Measurements from ENCODE around the gene EGFL7.

Gene EGFL7

DNA sequence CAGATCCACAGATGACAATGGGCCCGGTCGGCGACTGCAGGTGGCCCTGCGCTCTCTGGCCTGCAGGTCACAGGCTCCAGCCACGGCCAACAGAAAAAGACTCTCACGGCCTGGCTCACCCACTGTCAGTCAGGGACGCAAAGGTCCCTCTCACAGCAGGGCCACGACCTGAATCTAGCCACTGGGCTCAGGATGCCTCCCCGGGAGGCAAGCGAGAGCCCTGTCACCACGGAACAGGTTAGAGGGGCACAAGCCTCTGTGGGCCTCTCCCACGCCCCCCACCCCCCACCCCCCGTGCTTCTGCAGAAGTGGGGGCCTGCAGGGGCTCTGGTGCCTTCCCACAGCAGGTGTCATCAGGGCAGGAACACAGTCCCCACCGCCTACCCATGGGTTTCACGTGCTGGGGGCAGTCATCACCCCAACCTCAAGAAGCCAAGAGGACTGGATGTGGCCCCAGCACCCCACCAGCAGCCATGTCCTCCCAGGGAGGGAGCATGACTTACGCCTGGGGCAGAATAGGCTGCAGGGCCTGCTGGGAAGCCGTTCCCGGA is 17.3 kb upstream of the EGFL7 start:
- DNase-seq, result no peak

DNA sequence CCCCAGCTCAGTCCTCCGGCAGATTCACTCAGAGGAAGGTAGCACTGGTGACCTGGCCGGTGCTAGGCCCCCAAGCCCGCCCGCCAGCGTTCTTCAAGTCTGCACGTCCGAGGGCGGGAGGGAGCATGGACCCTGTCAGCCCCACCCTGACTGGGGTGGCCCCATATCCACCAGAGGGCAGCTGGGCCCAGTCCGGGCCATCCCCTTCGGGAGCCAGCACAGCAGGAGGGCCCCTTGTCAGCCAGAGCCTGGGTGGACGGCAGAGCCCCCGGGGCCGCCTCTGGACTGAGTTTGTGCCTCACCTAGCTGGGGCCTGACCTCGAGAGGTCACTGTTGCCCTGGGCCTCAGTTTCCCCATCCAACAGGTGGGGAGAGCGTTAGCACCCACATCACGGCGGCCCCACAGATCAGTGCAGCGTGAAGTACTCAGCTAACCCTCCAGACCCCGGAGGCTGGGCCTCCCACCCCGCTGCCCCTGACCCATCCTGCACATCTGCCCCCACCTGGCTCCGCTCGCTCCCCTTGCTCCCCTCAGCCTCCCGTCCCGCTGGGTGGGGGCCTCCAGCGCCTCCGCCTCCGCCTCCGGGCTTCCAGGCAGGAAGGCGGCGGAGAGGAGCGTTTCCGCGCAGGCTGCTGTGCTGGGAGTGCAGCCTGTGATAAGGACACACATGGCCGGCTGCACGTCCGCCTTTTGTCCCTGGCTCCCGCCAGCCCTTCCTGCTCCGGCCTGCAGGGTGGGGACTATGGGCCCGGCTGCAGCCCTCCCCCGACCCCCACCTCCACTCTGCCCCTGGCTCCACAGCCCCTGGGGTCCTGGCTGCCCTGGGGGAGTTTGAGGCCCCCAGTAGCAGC is 16.6 kb upstream of the EGFL7 start:
- DNase-seq, result no peak

DNA sequence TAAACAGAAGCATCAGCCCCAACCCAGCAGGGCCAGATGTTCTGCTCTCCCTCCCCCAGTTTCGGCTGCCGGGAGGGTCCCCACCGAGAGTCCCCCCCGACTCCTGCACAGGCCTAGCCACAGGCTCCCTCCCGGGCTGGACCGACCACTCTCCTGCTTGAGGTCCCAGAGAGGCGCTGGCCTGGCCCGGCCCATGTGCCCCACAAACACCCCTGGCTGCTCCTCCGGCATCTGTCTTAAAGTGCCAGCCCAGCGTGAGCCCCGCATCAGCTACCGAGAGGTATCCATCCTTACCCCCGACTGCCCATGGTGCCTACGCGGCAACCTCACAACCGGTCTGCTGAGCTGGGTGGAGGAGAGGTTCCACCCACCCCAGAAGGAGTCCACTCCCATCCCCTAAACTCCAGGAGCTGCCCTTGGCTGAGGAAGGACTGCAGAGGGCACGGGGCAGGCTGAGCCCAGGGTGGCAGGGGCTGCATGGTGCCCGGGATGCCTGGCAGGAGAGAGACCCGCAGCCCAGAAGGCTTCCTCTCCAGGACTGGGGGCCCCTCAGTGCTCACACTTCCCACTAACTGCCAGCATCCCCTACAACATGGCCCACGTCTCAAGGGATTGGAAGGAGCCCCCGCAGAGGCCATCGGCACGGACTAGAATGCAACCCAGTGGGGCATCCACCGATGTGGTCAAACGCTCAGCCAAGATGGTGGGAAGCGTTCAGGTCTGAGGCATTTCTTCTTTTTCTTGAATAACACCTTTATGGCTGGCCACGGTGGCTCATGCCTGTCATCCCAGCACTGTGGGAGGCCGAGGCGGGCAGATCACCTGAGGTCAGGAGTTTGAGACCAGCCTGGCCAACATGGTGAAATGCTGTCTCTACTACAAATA is 15.6 kb upstream of the EGFL7 start:
- no peak for DNase-seq

GRCh38 chr9:136648751-136649150 is 14.0 kb upstream of the EGFL7 start:
- DNase-seq, result no peak

DNA sequence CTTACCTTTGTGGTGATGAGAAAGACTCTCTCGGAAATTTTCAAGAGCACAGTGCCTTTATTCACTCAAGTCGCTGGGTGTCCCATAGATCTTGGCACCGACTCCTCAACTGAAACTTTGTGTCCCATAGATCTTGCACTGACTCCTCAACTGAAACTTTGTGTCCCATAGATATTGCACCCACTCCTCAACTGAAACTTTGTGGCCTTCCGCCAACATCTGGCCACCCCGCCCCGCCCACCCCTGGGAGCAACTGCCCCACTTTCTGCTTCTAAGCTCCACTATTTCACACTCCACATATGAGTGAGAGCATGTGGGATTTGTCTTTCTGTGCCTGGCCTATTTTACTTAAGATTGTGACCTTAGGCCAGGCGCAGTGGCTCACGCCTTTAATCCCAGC is 12.7 kb upstream of the EGFL7 start:
- no peak for DNase-seq

DNA sequence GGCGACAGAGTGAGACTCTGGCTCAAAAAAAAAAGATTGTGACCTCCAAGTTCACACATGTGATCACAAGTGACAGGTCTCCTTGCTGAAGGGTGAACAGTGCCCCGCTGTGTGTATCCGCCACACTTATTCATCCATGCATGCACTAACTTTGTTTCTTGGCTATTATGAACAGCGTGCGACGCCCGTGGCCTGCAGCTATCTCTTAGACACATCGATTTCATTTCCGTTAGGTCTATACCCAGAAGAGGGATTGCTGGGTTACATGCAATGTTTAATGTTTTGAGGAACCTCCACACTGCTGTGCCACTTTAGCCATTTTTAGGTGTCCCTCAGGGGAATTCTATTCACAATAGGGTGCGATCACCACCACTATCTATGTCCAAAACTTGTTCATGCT is 12.1 kb upstream of the EGFL7 start:
- no peak for DNase-seq

GRCh38 chr9:136651860-136652259 is 10.9 kb upstream of the EGFL7 start:
- DNase-seq, result no peak

- DNase-seq, result no peak
Observed at GRCh38 chr9:136653323-136654079, 9.2 kb upstream of the EGFL7 start.

DNA sequence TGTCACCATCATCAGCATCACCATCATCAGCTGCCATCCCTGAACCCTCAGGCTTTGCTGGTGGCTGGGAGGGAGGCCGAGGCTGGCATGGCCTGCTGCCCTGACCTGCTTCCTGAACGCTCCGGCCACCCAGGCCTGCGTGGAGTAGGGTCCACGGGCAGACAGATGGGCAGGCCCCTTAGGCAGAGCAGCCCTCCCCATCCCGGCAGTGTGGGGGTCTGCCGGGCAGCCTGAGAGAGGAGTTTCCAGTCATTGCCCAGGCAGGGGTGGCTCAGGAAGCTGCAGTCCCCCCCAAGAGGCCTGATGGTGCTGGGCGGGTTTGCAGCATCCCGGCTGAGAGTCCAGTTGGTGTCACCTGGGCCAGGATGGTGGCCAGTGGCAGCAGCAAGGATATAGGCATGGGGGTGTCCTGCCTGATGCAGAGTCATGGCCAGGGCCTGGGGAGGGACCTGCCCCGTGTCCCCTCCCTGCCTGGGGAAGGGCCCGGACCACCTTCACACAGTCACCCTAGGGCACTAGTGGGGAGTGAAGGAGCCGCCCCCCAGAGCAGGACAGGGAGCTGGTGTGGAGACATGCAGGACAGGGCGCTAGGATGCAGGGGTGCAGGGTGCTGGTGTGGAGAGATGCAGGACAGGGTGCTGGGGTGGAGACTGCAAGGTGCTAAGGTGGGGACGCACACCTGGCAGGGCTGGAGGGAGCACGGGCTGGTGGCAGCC is 7.7 kb upstream of the EGFL7 start:
- DNase-seq, result no peak

- DNase-seq, result no peak
Observed at GRCh38 chr9:136655536-136656182, 7.1 kb upstream of the EGFL7 start.

DNA sequence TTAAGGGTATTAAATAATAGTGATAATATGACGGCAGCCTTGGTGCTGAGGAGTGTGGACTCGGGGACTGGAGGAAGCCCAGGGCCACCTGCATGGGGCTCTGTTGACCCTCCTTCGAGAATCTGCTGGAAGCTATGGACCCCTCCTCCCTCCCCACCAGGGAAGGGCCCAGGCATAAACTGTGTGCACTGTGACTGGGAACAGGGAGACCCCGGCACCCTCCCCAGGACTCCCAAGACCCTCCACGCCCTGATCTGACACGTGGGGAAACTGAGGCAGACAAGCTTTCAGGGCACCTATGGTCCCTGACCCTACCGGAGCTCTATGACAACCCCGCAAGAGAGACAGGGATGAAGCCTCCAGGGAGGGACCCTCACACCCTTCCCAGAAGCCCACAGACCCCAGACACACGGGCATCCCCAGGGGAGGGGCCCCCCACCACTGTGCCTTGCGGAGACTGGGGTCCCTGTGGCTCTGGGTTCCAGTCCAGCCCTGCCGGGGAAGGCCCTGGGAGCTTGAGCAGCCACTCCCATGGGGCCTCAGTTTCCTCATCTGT is 6.5 kb upstream of the EGFL7 start:
- DNase-seq, result no peak

DNA sequence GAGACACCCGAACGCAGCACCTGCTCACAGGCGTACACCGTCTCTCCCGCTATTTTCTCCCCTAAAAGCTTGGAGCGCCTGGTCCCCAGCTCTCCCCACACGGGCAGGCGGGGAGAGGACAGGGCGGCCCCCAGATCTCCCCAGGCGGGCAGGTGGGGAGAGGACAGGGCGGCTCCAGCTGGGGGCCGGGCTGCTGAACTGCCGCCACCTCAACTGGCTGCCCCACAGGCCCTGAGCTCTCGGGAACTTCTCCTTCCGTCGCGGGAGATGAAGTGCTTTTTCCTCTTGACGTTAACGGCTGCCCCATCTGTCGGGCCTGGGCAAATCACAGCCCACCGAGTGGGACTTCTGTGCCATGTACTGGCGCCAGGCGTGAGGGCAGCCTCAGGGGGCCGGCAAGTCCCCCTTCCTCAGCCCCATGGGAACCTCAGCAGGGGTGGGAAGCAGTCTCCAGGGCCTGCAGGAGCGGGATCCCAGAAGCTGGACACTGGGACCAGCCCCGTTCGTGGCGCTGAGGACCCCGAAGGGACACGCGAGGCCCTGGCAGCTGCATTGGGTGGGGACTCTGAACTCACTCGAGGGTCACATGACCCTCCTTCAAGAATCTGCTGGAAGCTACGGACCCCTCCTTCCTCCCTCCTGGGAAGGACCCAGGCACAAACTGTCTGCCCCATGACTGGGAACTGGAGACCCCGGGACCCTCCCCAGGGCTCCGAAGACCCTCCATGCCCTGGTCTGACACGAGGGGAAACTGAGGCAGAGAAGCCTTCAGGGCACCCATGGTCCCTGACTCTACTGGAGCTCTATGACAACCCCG is 5.7 kb upstream of the EGFL7 start:
- no peak for DNase-seq

GRCh38 chr9:136657974-136658848 is 4.5 kb upstream of the EGFL7 start:
- no peak for DNase-seq

- no peak for DNase-seq
Observed at GRCh38 chr9:136658849-136659535, 3.7 kb upstream of the EGFL7 start.

DNA sequence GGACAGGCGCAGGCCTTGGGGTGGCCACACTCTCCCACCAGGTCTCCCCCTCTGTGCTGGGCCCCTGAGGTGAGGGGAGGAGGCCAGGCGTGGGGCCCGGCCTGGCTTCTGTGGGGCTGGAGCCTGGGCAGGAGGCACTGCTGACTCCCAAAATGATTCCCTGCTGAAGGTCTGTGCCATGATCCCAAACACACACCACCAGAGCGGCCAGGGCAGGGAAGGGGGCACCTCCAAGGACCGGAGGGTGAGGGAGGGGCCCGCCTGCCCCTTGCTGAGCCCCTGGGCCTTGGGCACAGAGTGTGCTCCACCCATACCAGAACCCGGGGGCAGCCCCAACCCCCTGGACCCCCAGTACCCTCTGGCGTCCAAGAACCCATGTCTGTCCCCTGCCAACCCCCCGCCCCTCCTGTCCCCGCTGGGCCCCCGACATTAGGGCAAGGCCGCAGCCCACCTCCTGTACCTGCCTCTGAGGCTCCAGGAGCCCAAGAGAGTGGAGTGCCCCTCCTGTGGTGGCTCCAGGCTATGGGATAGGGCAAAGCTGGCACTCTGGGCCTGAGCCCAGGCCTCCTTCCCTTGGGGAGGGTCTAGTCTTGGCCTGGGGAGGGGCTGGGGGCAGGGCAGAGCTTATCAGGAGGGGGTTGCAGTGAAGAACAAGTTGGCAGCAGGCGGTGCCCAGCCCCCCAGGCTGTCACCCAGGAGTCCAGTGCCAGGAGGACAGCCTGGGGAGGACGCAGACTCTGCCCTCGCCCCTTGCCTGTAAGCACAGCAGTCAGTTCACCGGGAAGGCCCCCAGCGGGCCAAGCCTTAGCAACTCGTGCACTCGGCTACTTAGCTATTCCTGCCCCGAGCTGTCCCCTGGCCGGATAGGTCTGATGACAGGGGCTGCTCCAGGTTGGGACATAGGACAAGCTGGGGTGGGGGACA is 2.6 kb upstream of the EGFL7 start:
- no peak for DNase-seq

DNA sequence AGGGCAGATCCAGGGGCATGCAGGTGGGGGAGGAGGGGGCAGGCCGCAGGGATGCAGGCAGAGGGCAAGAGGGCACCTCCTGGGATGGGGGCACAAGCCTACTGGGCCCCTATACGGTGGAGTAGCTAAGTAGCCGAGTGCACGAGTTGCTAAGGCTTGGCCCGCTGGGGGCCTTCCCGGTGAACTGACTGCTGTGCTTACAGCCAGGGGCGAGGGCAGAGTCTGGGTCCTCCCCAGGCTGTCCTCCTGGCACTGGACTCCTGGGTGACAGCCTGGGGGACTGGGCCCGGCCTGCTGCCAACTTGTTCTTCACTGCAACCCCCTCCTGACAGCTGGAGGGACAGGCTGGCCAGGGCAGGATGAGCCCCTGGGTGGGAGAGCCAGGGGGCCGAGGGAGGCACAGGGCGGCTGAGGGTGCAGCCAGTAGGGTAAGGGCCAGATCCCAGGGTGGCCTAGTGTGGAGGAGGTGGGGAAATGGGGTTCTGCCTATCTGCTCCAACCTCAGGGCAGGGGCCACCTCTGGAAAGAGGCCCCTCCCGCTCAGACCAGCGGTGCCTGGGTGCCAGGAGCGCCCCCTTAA is 1.7 kb upstream of the EGFL7 start:
- DNase-seq, result no peak

DNA sequence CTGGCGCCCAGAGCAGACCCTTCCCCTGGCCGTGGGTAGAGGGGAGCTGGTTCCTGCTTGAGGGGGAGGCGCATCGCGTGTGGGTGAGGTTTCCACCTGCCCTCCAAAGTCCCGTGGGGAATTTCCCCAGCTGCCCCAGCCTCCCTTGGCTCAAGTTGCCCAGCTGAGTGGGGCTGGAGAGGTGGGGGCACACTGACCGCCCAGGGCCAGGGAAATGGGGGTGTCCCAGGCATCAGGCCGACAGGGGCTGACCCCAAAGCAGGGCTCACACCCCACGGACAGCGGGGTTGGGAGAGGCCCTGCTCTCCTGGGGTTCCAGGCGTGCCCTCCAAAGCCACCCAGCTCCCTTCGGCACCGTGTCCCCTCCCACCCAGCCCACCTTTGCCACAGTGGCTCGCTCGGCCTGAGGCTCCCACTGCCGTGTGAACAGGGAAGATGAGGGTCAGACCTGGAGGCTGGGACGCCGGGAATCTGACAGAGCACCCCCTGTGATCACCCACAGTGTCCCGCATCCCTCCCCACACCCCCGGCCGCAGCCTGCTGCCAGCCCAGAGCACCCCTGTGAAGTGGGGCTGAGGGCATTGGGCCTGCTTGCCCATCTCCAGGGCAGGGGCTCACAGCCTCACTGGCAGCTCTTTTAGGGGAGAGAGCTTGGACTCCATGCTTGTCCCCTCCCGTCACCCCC is 933 bp upstream of the EGFL7 start:
- DNase-seq, result no peak

Measured in NCI-H2029 (cell line).